Activated CD8-positive, alpha-beta T cell treated with anti-CD3 and anti-CD28 coated beads for 36 hours (primary cell): ENCODE data around the gene IRF1. TPM values are rescaled to one million over a fixed set of nuclear protein-coding genes. Genes with fewer than 3 reads are reported as not detected.
A peak's percentile ranks its signal among the peaks of the same experiment; 100 is the strongest.

Experiments used
- ATAC-seq: fragments of 200-7000 bp; cut with Tn5 transposase; one replicate; pipeline ENCODE4 v1.10.0; 2021; ENCODE audit warnings: mild to moderate bottlenecking, moderate library complexity
- CTCF ChIA-PET: fragments of 350-600 bp; sonication (Branson Sonifier 250); formaldehyde crosslinking; loops from one replicate; lab custom pipeline; 2021; ENCODE audit warnings: antibody characterized with exemption; lab: Charles Lee
- POLR2A ChIA-PET: fragments of 350-600 bp; sonication (Branson Sonifier 250); formaldehyde crosslinking; loops from one replicate; lab custom pipeline; 2021; ENCODE audit warnings: antibody characterized with exemption; lab: Charles Lee
- DNase-seq: peaks from one replicate; pipeline ENCODE4 v3.0.0-alpha.2; 2020
- H3K27ac Mint-ChIP-seq: one replicate; pipeline ENCODE4 v1.8.0; 2021; ENCODE audit warnings: mild to moderate bottlenecking, mixed read lengths
- H3K27me3 Mint-ChIP-seq: one replicate; pipeline ENCODE4 v1.8.0; 2021; ENCODE audit warnings: mixed read lengths
- H3K36me3 Mint-ChIP-seq: one replicate; pipeline ENCODE4 v1.8.0; 2021; ENCODE audit warnings: low read depth, mixed read lengths
- H3K4me1 Mint-ChIP-seq: one replicate; pipeline ENCODE4 v1.8.0; 2021; ENCODE audit warnings: low read depth, mixed read lengths
- H3K4me3 Mint-ChIP-seq: one replicate; pipeline ENCODE4 v1.8.0; 2021; ENCODE audit warnings: mild to moderate bottlenecking, moderate library complexity, mixed read lengths
- H3K9me3 Mint-ChIP-seq: one replicate; pipeline ENCODE4 v1.8.0; 2021; ENCODE audit warnings: mixed read lengths
- intact Hi-C: fragments of 100-400 bp; cut with micrococcal nuclease; formaldehyde crosslinking; loops from one replicate; pipeline ENCODE4 v1.10.0; 2022
- total RNA-seq, 2 experiments: library from RNA; stranded (reverse); gene quantifications; one replicate each; pipeline ENCODE4 v1.2.3, GENCODE V29; 2021
- TF ChIP-seq, protein P1 (sequence below): fragments of 200-600 bp; IDR thresholded peaks from one replicate; pipeline ENCODE4 v1.8.0; 2022; ENCODE audit warnings: antibody characterized with exemption, mild to moderate bottlenecking

IRF1 gene
- total RNA-seq, 2 experiments from 2014 or later, result 121 to 128 TPM

DNA sequence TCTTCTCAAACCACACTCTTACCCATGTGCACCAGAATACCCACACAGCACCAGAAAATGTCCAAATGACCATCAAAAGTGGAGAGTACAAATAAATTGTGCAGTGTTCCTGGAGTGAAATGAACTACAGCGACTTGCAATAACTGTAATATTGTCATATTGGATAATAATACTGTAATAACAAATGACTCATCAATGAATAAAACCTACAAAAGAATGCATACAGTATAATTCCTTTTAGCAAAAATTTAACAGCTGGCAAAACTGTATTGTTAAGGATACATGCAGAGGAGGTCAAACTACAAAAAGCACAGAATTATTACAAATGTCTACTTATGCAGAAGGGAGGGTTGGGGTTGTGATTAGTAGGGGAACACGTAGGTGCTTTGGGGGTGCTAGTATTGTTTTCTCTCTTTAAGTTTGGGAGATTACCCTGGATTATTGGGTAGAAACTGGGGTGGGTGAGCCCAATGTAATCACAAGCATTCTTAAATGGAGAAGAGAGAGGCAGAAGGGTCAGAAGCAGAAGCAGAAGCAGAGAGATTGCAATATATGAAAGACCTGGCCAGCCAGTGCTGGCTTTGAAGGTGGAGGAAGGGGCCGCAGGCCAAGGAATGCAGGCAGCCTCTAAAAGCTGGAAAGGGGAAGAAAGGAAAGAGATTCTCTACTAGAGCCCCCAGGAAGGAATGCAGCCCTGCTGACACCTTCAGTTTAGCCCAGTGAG is 21.8 kb downstream of the IRF1 start:
- POLR2A ChIA-PET, result interaction anchor here (0.7 to 36.6 kb wide), 5 partner anchors 10 to 48 kb away, joined by 3 to 1641 read pairs (median 8); partner anchors contain the start of gene IRF1
- no peak for DNase-seq
- CTCF ChIA-PET, result interaction anchor here (1.2 to 3.5 kb wide), 6 partner anchors 10 to 33 kb away, joined by 3 to 24 read pairs (median 5); no protein-coding TSS in a partner anchor
- Mint-ChIP-seq H3K27ac (no peak overlapping the region), H3K9me3 (no peaks in the 10 kb centered on the region), H3K4me3 (no peak overlapping the region), H3K27me3 (no peaks in the 10 kb centered on the region), H3K36me3 (peaks cover 16% of the 10 kb centered on the region), H3K4me1 (peaks cover 82% of the 10 kb centered on the region)
- ATAC-seq, result no peak
- intact Hi-C loops, result no loop called here
- TF ChIP-seq, protein P1, sequence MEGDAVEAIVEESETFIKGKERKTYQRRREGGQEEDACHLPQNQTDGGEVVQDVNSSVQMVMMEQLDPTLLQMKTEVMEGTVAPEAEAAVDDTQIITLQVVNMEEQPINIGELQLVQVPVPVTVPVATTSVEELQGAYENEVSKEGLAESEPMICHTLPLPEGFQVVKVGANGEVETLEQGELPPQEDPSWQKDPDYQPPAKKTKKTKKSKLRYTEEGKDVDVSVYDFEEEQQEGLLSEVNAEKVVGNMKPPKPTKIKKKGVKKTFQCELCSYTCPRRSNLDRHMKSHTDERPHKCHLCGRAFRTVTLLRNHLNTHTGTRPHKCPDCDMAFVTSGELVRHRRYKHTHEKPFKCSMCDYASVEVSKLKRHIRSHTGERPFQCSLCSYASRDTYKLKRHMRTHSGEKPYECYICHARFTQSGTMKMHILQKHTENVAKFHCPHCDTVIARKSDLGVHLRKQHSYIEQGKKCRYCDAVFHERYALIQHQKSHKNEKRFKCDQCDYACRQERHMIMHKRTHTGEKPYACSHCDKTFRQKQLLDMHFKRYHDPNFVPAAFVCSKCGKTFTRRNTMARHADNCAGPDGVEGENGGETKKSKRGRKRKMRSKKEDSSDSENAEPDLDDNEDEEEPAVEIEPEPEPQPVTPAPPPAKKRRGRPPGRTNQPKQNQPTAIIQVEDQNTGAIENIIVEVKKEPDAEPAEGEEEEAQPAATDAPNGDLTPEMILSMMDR, result no peak

DNA sequence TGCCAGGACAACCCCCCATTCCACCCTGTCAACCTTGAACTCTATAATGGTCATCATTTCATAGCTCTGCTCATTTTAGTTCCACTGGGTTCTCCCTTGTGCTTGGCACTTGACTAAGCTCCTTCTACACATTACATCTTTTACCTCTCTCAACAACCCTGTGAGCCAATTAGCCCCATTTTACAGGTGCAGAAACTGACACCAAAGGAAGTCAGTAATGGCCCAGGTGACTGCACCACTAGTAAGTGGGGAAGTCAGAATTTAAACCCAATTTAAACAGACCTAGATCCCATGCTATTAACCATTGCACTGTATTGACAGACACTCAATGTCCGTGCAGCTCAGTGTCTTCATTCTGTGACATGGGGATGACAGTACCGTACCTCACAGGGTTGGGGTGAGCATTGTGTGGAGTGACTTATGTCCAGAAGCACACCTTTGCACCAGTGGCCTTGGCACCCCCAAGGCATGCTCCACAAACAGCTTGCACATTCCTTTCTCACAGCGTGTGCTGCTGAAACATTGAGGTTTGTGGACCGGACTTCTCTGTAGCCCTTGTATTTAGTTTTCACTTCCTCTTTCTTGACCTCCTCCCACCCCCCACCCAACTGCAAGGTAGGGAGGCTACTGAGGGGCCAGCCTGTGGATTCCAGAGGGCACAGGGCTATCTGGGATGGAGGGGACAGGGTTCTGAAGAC is 23.1 kb downstream of the IRF1 start:
- peaks cover 88% of the 10 kb centered on the region for H3K4me1 Mint-ChIP-seq

DNA sequence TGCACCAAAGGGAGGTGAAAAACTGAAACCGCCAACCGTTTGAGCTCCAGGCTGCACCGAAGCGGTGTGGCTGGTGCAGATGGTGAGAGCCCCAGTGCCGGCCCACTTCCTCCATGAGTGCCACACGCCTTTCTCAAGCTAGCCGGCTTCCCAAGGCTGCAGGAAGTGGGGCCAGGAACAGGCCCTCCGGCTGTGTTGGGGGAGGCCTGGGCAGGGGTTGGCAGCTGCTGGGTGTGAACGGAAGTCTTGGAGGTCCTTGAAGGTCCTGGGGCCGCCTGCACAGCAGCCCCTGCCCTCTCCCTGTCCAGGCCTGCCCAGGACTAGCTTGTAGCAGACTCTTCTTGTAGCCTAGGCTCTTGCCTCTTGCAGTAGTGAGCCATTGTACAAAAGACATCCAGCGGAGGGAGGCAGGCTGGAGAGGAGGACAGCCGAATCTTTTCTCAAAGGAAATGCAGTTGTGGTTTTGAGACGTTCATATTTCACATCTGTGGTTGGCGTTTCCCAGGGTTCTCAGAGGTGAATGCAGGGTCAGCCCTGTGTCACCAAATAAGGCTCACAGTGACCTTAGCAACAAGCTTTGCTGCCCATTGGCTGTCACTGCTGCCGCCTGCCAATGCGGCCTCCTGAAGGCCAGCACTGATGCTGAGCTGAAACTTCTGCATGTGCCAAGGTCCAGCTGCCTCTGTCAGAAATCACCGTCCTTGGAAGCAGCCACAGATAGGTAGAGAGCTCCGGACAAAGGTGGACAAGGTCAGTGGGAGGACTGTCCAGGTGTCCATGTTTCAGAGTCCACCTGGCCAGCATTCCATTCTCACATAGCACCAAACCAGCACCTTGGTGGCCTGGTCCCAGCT is 23.9 kb downstream of the IRF1 start:
- ChIA-PET CTCF (interaction anchor here (0.8 to 4.1 kb wide), 21 partner anchors 8 to 173 kb away, joined by 3 to 45 read pairs (median 6); partner anchors contain the start of genes IRF1 and SLC22A4), POLR2A (interaction anchor here (0.7 to 30.0 kb wide), 16 partner anchors 7 to 223 kb away, joined by 3 to 1641 read pairs (median 7); partner anchors contain the start of gene IRF1)
- H3K4me3 Mint-ChIP-seq, result peak overlapping the region; percentile 66
- H3K9me3 Mint-ChIP-seq, result no peaks in the 10 kb centered on the region
- H3K4me1 Mint-ChIP-seq, result peaks cover 87% of the 10 kb centered on the region
- intact Hi-C loops, result loop anchor here (2.0 kb wide), 1 partner anchor 42 kb away; no protein-coding TSS in a partner anchor
- DNase-seq (peak; percentile 89), ATAC-seq (peak; percentile 69)
- TF ChIP-seq, protein P1, result no peak
- H3K27me3 Mint-ChIP-seq, result no peaks in the 10 kb centered on the region
- H3K36me3 Mint-ChIP-seq, result peaks cover 20% of the 10 kb centered on the region
- peak overlapping the region; percentile 88 for H3K27ac Mint-ChIP-seq

More for the DNA sequence above, 23.1 kb downstream of the IRF1 start:
- no peak for ATAC-seq
- DNase-seq, result no peak
- CTCF ChIA-PET, result interaction anchor here (0.9 to 4.1 kb wide), 13 partner anchors 8 to 80 kb away, joined by 3 to 45 read pairs (median 9); no protein-coding TSS in a partner anchor
- intact Hi-C loops, result loop anchor here (2.0 kb wide), 1 partner anchor 43 kb away; no protein-coding TSS in a partner anchor
- Mint-ChIP-seq H3K36me3 (peaks cover 16% of the 10 kb centered on the region), H3K9me3 (no peaks in the 10 kb centered on the region), H3K27me3 (no peaks in the 10 kb centered on the region), H3K27ac (peak overlapping the region; percentile 88), H3K4me3 (no peak overlapping the region)
- TF ChIP-seq, protein P1, result no peak
- POLR2A ChIA-PET, result interaction anchor here (0.7 to 30.0 kb wide), 13 partner anchors 8 to 223 kb away, joined by 3 to 1641 read pairs (median 10); partner anchors contain the start of gene IRF1

DNA sequence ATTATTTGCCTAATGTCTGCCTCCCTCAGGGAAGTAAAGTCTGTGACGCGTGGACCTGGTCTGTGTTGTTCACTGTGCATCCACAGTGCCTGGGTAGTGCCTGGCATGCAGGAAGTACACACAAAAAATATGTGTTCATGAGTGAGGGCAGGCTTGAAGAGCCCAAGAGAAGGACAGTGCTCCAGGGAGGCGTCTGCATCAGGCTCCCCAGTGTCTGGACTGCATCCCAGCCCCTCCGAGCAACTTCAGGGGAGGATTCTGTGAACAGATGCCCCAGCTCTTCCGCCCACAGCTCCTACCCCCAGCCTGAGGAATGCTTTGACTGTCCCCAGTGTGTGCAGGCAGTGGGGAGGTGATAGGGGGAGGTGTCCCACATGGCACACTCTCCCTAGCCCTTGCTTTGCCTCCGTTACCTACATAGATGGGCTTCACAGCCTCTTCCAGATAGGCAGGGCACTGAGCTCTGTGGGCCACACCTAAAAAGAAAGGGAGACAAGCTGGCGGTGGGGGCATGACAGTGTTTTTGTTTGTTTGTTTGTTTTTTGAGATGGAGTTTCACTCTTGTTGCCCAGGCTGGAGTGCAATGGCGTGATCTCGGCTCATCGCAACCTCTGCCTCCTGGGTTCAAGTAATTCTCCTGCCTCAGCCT is 25.4 kb downstream of the IRF1 start:
- ATAC-seq (no peak), DNase-seq (peak; percentile 9)
- H3K4me3 Mint-ChIP-seq, result peak overlapping the region; percentile 47
- ChIA-PET CTCF (interaction anchor here (0.6 to 4.1 kb wide), 17 partner anchors 9 to 193 kb away, joined by 3 to 45 read pairs (median 7); no protein-coding TSS in a partner anchor), POLR2A (interaction anchor here (0.6 to 30.0 kb wide), 12 partner anchors 8 to 398 kb away, joined by 3 to 1641 read pairs (median 10); partner anchors contain the start of gene IRF1)
- H3K9me3 Mint-ChIP-seq, result no peaks in the 10 kb centered on the region
- peak overlapping the region; percentile 88 for H3K27ac Mint-ChIP-seq
- intact Hi-C loops, result no loop called here
- TF ChIP-seq, protein P1, result no peak
- peaks cover 80% of the 10 kb centered on the region for H3K4me1 Mint-ChIP-seq
- peaks cover 28% of the 10 kb centered on the region for H3K36me3 Mint-ChIP-seq
- no peaks in the 10 kb centered on the region for H3K27me3 Mint-ChIP-seq
